Neural cell (in vitro differentiated cells): ENCODE measurements around the gene CASZ1. TPM values are rescaled to one million over a fixed set of nuclear protein-coding genes. Genes with fewer than 3 reads are reported as not detected.
A peak's percentile ranks its signal among the peaks of the same experiment; 100 is the strongest.

Experiments
- H2AFZ ChIP-seq: fragments of 200-600, 300-800 bp; sonication (generic), shearing (Covaris generic); 2 replicates; pipeline ENCODE4 v1.6.0; 2014; ENCODE audit warnings: low read depth, mild to moderate bottlenecking, antibody characterized with exemption, low read length, moderate library complexity
- H3F3A ChIP-seq: fragments of 200-600 bp; shearing (Covaris generic); 2 replicates; pipeline ENCODE4 v1.6.1; 2016; ENCODE audit warnings: mild to moderate bottlenecking, moderate library complexity, mixed read lengths, antibody characterized with exemption, low read length; ENCODE audit not compliant: insufficient read depth, poor library complexity, severe bottlenecking
- H3K27ac ChIP-seq: fragments of 200-600, 300-800 bp; sonication (generic), shearing (Covaris generic); 2 replicates; pipeline ENCODE4 v1.5.1; 2014; ENCODE audit warnings: mild to moderate bottlenecking, low read length, moderate library complexity
- H3K27me3 ChIP-seq: fragments of 300-800, 200-600 bp; sonication (generic), shearing (Covaris generic); 2 replicates; pipeline ENCODE4 v1.6.0; 2014; ENCODE audit warnings: mild to moderate bottlenecking, low read depth, low read length, moderate library complexity; ENCODE audit not compliant: insufficient read depth
- H3K36me3 ChIP-seq: fragments of 300-800, 200-600 bp; sonication (generic), shearing (Covaris generic); 2 replicates; pipeline ENCODE4 v1.5.1; 2014; ENCODE audit warnings: mild to moderate bottlenecking, antibody characterized with exemption, low read length, moderate library complexity; ENCODE audit not compliant: insufficient read depth
- H3K4me2 ChIP-seq: fragments of 300-800, 200-600 bp; sonication (generic), shearing (Covaris generic); 2 replicates; pipeline ENCODE4 v1.6.0; 2014; ENCODE audit warnings: mild to moderate bottlenecking, low read length
- H3K4me3 ChIP-seq: fragments of 300-800, 200-600 bp; sonication (generic), shearing (Covaris generic); 2 replicates; pipeline ENCODE4 v1.5.1; 2014; ENCODE audit warnings: mild to moderate bottlenecking, low read length, moderate library complexity
- H3K79me2 ChIP-seq: fragments of 200-600 bp; shearing (Covaris generic); replicated peaks from 2 replicates; pipeline ENCODE4 v1.6.0; 2014; ENCODE audit warnings: mild to moderate bottlenecking, low read length, moderate library complexity; ENCODE audit not compliant: insufficient read depth
- H3K9ac ChIP-seq: fragments of 300-800, 200-600 bp; sonication (generic), shearing (Covaris generic); 2 replicates; pipeline ENCODE4 v1.6.1; 2016; ENCODE audit warnings: mild to moderate bottlenecking, low read length, mixed read lengths
- H3K9me2 ChIP-seq: fragments of 200-600 bp; shearing (Covaris generic); 2 replicates; pipeline ENCODE4 v1.6.1; 2016; ENCODE audit warnings: mild to moderate bottlenecking, low read length, mixed read lengths; ENCODE audit not compliant: insufficient read depth
- H3K9me3 ChIP-seq: fragments of 200-600, 300-800 bp; sonication (generic), shearing (Covaris generic); 2 replicates; pipeline ENCODE4 v1.6.1; 2016; ENCODE audit warnings: mild to moderate bottlenecking, mixed run types, low read length, moderate library complexity, mixed read lengths
- H4K20me1 ChIP-seq: fragments of 200-600 bp; shearing (Covaris generic); 2 replicates; pipeline ENCODE4 v1.6.1; 2016; ENCODE audit warnings: mild to moderate bottlenecking, mixed run types; ENCODE audit not compliant: insufficient read depth
- EP300 ChIP-seq: fragments of 450-650 bp; conservative IDR thresholded peaks from 2 replicates; pipeline ENCODE4 v1.6.1; 2014; ENCODE audit warnings: antibody characterized with exemption, mild to moderate bottlenecking, moderate library complexity; ENCODE audit not compliant: poor library complexity, severe bottlenecking
- EZH2 ChIP-seq: fragments of 200-600, 300-800 bp; shearing (Covaris generic), sonication (generic); IDR thresholded peaks from 2 replicates; pipeline ENCODE4 v1.6.1; 2014; ENCODE audit warnings: antibody characterized with exemption, low read length, borderline replicate concordance, mild to moderate bottlenecking; ENCODE audit not compliant: insufficient read depth, poor library complexity, severe bottlenecking
- MXI1 ChIP-seq: fragments of 450-650 bp; conservative IDR thresholded peaks from 2 replicates; pipeline ENCODE4 v1.6.1; 2014; ENCODE audit warnings: antibody characterized with exemption, mild to moderate bottlenecking; ENCODE audit not compliant: poor library complexity, severe bottlenecking
- POLR2AphosphoS5 ChIP-seq: IDR thresholded peaks from 2 replicates; pipeline ENCODE4 v1.6.1; 2012
- RAD21 ChIP-seq: fragments of 450-650 bp; conservative IDR thresholded peaks from 2 replicates; pipeline ENCODE4 v1.6.1; 2014; ENCODE audit warnings: antibody characterized with exemption, mild to moderate bottlenecking, moderate library complexity
- TAF1 ChIP-seq: IDR thresholded peaks from 2 replicates; pipeline ENCODE4 v1.6.1; 2012; ENCODE audit warnings: low read depth
- polyA plus RNA-seq: library from polyadenylated mRNA; depleted of rRNA; stranded (reverse); fragments of >200 nt; gene quantifications from 2 replicates; pipeline ENCODE4 v1.2.3, GENCODE V29; 2014
- TF ChIP-seq, protein P1 (sequence below): IDR thresholded peaks from 2 replicates; pipeline ENCODE4 v1.6.1; 2012; ENCODE audit warnings: borderline replicate concordance
- TF ChIP-seq, protein P2 (sequence below): fragments of 450-650 bp; IDR thresholded peaks from 2 replicates; pipeline ENCODE4 v1.5.1; 2014; ENCODE audit warnings: antibody characterized with exemption, mild to moderate bottlenecking, moderate library complexity; ENCODE audit not compliant: poor library complexity, severe bottlenecking

CASZ1 gene
- polyA plus RNA-seq, 1 donor from 2014 or later = 0.27 TPM

DNA sequence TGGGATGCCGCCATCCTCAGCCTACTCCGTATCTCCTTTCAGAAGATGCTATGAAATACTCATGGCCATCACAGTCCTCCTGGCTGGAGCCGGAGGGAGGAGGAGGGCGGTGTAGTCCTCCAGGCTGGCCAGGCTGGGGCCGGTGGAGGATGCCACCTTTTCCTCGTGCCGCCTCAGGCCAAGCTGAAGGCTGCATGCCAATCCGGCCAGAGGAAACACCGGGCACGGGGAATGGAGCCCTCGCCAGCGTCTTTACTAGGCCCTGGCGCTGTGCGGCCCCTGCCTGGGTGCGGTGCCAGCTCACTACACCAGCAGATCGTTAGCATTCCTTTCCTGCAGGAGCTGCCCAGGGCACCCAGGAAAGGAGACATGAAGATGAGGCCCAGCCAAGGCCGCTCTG is 70.1 kb downstream of the CASZ1 start:
- H3K9me3 ChIP-seq = no peaks in the 10 kb centered on the region
- no peak overlapping the region for H2AFZ ChIP-seq
- no peaks in the 10 kb centered on the region for H4K20me1 ChIP-seq
- H3K9ac ChIP-seq = peak overlapping the region; percentile 12
- no peak overlapping the region for H3K4me3 ChIP-seq
- H3K27me3 ChIP-seq = no peaks in the 10 kb centered on the region
- no peaks in the 10 kb centered on the region for H3F3A ChIP-seq
- TF ChIP-seq RAD21 = no peak
- no peak overlapping the region for H3K4me2 ChIP-seq
- no peaks in the 10 kb centered on the region for H3K9me2 ChIP-seq
- H3K36me3 ChIP-seq = no peaks in the 10 kb centered on the region
- H3K27ac ChIP-seq = no peak overlapping the region
- H3K79me2 ChIP-seq = no peaks in the 10 kb centered on the region

DNA sequence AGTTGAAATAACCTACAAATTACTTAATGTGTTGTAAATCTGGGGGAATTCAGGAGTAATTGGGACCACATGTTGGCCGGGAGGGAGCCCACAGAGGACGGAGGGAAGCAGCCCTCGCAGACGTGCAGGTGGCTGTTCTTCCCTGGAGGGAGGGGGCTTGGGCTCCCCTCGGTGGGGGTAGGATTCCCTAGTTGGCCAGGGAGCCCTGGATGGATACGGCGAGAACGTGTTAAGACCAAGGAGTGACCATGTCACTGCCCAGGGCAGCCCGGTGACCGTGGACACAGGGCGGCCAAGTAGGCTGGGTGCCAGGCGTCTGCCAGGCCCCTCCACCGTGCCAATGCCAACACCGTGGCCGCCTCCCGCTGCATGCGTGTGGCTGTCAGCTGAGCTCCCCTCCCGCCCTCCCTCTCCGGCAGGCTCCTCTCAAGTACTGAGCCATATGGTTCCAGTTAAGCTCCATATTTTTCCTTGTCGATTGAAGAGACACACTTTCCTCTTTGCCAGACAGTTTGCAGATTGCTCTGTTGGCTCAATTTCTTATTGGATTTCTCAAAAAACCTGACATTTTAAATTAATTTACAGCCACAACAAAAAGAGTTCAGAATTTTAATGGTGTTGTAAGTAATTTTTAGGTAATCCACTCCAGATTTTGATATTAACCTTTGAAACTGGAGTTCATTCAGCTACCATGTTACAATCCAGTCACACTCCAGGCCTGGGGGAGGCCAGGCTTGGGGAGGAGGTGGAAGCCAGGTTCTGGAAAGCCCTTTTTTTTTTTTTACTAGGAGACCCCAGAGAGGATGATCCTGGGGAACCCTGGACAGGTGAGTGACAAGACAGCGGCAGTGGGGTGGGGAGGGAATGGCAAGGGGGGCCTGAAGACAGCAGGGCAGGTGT is 71.2 kb downstream of the CASZ1 start:
- Histone ChIP-seq H4K20me1 (no peaks in the 10 kb centered on the region), H3K4me2 (no peak overlapping the region), H2AFZ (peak overlapping the region; percentile 1), H3K36me3 (no peaks in the 10 kb centered on the region), H3F3A (no peaks in the 10 kb centered on the region), H3K27me3 (no peaks in the 10 kb centered on the region), H3K4me3 (peak overlapping the region; percentile 43), H3K9me2 (no peaks in the 10 kb centered on the region), H3K27ac (peak overlapping the region; percentile 16), H3K9ac (peak overlapping the region; percentile 12), H3K79me2 (no peaks in the 10 kb centered on the region), H3K9me3 (no peaks in the 10 kb centered on the region)
- TF ChIP-seq EP300 (no peak), MXI1 (no peak), TAF1 (no peak), POLR2AphosphoS5 (no peak), EZH2 (no peak)
- TF ChIP-seq, protein P1, sequence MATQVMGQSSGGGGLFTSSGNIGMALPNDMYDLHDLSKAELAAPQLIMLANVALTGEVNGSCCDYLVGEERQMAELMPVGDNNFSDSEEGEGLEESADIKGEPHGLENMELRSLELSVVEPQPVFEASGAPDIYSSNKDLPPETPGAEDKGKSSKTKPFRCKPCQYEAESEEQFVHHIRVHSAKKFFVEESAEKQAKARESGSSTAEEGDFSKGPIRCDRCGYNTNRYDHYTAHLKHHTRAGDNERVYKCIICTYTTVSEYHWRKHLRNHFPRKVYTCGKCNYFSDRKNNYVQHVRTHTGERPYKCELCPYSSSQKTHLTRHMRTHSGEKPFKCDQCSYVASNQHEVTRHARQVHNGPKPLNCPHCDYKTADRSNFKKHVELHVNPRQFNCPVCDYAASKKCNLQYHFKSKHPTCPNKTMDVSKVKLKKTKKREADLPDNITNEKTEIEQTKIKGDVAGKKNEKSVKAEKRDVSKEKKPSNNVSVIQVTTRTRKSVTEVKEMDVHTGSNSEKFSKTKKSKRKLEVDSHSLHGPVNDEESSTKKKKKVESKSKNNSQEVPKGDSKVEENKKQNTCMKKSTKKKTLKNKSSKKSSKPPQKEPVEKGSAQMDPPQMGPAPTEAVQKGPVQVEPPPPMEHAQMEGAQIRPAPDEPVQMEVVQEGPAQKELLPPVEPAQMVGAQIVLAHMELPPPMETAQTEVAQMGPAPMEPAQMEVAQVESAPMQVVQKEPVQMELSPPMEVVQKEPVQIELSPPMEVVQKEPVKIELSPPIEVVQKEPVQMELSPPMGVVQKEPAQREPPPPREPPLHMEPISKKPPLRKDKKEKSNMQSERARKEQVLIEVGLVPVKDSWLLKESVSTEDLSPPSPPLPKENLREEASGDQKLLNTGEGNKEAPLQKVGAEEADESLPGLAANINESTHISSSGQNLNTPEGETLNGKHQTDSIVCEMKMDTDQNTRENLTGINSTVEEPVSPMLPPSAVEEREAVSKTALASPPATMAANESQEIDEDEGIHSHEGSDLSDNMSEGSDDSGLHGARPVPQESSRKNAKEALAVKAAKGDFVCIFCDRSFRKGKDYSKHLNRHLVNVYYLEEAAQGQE = no peak
- TF ChIP-seq, protein P2, sequence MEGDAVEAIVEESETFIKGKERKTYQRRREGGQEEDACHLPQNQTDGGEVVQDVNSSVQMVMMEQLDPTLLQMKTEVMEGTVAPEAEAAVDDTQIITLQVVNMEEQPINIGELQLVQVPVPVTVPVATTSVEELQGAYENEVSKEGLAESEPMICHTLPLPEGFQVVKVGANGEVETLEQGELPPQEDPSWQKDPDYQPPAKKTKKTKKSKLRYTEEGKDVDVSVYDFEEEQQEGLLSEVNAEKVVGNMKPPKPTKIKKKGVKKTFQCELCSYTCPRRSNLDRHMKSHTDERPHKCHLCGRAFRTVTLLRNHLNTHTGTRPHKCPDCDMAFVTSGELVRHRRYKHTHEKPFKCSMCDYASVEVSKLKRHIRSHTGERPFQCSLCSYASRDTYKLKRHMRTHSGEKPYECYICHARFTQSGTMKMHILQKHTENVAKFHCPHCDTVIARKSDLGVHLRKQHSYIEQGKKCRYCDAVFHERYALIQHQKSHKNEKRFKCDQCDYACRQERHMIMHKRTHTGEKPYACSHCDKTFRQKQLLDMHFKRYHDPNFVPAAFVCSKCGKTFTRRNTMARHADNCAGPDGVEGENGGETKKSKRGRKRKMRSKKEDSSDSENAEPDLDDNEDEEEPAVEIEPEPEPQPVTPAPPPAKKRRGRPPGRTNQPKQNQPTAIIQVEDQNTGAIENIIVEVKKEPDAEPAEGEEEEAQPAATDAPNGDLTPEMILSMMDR = no peak
